NCI-H2029 treated with DMSO at 0.1 percent for 48 hours (cell line): ENCODE measurements around the gene KCNK5.
A peak's percentile ranks its signal among the peaks of the same experiment; 100 is the strongest.

Experiments used
- DNase-seq: peaks from one replicate; lab custom pipeline; 2025; lab: John Stamatoyannopoulos, UW

KCNK5 gene, protein sequence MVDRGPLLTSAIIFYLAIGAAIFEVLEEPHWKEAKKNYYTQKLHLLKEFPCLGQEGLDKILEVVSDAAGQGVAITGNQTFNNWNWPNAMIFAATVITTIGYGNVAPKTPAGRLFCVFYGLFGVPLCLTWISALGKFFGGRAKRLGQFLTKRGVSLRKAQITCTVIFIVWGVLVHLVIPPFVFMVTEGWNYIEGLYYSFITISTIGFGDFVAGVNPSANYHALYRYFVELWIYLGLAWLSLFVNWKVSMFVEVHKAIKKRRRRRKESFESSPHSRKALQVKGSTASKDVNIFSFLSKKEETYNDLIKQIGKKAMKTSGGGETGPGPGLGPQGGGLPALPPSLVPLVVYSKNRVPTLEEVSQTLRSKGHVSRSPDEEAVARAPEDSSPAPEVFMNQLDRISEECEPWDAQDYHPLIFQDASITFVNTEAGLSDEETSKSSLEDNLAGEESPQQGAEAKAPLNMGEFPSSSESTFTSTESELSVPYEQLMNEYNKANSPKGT

DNA sequence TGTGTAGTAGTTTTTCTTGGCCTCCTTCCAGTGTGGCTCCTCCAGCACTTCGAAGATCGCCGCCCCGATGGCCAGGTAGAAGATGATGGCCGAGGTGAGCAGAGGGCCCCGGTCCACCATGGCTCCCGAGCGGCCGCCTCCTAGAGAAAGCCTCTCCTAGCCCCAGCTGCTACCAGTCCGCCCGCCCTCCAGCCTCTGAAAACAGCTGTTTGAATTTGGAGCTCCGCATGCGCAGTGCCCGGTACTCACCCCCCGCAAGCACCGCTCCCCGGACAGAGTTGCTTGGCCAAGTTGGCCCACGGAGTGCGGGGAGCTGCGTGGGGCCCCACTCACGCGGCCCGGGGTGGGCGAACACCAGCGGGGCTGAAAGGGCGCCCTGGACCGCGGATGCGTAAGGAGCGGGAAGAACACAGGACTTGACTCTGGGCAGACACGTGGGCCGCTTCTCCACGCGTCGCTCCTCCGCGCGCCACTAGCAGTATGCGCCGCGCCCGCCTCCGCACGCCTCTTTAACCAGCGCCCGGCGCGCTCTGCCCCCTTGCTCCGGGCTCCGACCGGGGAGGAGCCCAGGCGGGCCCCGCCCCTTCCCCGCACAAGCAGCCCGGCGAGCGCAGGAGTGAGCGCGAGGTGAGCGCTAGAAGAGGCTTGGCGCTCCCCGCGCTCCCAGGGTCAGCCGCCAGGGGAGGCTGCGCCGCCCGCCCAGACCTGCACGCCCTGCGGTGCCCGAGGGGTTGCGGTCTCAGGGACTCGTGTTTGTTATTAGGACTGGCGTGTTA is at the start of gene KCNK5:
Gene KCNK5, minus strand, starts transcription at position 484 of the 776 bp plus-strand sequence. Its CDS starts 364 bp downstream, at position 120.
- DNase-seq = peak; percentile 51

DNA sequence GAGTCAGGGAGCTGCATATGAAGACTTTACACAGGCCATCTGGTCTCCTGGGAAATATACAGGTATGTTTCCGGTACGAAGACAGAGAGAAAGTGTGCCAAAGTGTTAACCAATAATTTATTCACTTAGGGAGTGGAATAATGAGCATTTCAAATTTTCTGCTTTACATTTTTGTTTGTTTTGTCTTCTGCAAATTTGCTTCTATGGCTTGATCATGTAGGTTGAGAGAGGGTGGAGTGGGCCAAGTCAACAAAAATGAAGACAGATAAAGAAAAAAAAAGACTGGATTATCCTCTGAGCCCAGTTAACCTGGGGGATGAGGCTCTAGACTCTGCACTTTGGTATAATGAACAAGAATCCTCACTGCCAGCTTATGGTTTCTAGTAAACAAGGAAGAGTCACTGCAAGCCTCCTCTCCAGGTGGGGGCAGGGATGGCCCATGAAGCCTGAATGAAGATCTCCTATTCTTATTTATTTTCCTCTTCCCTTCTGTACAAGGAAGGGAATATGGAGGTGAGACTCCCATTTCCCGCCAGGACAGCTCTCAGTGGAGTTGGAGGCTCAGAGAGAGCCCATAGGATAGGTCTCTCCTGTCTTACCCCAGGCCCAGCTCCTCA is 47.2 kb upstream of the KCNK5 start:
- DNase-seq = no peak

DNA sequence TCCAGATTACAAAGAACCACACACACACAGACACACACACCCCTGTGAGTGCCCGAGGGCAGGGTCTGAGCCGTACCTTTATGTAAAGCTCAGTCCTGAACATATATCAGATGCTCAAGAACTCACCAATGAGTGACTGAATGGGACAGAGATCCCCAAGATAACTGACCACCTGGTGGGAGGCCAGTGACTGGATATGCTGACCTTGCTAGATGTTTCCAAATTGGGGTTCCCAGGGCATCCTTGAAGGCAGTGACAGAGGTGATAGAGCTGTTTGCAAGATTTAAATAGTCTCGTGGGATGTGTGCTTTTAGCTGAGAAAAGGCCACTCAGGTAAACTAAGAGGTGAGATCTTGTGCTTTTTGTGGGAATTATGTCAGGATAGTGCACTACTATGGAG is 45.6 kb upstream of the KCNK5 start:
- DNase-seq = no peak

DNA sequence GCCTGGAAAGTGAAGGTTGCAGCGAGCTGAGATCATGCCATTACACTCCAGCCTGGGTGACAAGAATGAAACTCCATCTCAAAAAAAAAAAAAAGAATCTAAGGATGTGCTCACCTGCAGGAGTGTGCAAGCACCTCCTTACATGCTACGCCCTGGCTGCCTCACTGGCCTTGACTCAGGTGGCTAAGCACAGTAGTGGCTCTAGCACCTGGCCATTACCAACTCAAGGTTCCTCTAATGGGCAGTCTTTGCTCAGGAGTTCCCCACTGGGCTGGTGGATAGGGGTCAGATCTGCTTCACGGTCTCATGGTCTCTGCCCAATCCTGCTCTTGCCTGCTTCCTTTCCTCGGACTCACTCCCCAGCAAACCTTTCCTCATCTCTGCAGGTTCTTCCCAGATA is 45.2 kb upstream of the KCNK5 start:
- no peak for DNase-seq

DNA sequence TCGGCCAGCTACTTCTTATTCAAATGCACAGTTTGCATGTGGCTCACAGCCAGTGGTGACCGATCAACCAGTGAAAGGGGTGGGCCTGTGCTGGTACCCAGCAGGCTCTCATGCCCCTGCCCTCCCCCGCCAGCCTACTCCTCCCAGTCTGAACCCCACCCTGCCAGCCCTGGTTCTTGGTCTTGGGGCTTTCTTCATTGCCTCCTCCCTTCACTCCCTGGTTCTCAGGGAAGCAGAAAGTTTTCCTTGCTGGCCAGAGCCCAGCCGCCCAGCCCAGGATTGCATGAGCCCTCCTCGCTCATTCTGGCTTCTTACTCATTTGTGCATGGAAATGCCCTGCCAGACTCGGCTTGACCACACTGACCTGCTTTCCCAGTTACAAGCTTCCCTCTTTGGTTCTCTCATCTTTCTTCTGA is 44.1 kb upstream of the KCNK5 start:
- no peak for DNase-seq

DNA sequence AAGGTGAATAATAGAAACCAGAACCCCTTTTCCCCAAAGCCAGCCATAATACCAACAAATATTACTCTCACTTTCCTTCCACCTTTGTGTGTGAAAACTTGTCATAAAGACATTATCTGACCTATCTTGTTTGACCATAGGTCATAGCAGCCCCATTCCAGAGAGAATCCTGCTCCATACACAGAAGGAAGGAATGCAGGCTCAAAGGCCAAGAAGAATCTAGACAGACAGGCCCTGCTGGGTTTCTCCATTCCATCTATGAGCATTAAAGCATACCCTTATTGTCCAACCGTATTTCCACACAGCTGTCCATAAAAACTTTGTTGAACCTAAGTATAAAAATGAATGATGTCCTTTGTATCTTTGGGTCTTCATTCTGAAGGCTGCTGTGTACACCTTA is 40.7 kb upstream of the KCNK5 start:
- no peak for DNase-seq

DNA sequence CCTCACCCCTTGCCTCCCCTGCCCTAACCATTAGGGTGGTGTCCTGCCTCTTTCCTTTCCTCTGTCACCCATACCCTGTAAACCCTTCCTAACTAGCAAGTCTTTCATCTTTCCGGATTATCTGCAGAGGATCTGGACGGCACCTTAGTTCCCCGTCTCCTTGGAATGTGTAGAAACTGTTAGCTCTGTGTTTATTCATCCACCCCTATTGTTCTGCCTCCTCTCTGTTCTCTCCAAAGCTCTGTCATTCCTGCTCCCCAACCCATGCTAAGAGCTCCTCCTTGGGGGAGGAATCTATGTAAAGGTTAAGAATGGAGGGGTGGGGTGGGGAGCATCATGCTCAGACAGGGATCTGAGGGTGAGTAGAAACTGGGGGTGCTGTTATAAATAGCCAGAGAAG is 39.4 kb upstream of the KCNK5 start:
- DNase-seq = no peak

DNA sequence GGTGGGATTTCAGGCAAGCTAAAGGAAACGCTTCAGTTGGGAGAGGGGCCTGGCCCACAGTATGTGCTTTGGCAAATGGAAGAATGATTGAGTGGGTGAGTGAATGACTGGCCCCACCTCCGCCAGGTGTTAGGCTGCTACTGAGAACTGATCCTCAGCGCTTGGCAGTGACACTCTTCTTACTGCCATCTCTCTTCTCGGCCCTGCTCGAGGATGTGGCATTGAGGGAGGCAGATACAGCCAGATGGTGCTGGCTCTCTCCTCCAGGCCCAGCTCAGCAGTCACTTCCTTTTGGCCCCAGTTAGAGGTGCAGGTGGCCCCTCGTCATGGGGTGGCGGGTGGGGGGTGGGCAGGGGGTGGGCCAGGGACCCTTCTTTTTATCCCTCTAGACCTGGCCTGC is 38.9 kb upstream of the KCNK5 start:
- DNase-seq = peak; percentile 84

DNA sequence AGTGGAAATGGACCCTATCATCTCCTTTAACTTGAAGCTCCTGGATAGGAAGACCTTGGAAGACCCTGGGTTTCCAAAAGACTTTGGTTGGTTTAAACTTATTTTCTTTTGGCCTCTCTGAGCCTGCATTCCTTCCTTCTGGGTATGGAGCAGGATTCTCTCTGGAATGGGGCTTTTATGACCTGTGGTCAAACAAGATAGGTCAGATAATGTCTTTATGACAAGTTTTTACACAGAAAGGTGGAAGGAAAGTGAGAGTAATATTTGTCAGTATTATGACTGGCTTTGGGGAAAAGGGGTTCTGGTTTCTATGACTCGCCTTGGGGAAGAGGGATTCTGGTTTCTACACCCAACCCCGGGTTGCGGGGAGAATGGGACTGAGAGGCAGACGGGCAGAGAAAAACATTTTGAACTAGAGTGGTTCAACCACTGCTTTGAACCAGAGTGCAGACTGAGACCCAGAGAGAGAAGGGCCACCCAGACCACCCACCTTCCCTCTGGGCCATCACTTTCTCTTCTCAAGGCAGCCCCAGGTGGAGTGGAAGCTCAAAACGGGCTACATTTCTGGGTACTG is 37.6 kb upstream of the KCNK5 start:
- DNase-seq = no peak

DNA sequence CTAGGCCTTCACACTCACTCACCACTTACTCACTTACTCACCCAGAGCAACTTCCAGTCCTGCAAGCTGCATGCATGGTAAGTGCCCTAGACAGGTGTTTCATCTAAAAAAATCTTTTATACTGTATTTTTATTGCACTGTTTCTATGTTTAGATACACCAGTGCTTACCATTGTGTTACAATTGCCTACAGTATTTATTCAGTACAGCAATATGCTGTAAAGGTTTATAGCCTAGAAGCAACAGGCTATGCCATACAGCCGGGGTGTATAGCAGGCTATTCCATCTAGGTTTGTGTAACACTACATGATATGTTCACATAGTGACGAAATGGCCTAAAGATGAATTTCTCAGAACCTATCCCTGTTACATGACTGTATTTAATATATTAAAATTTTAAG is 37.1 kb upstream of the KCNK5 start:
- peak; percentile 53 for DNase-seq

DNA sequence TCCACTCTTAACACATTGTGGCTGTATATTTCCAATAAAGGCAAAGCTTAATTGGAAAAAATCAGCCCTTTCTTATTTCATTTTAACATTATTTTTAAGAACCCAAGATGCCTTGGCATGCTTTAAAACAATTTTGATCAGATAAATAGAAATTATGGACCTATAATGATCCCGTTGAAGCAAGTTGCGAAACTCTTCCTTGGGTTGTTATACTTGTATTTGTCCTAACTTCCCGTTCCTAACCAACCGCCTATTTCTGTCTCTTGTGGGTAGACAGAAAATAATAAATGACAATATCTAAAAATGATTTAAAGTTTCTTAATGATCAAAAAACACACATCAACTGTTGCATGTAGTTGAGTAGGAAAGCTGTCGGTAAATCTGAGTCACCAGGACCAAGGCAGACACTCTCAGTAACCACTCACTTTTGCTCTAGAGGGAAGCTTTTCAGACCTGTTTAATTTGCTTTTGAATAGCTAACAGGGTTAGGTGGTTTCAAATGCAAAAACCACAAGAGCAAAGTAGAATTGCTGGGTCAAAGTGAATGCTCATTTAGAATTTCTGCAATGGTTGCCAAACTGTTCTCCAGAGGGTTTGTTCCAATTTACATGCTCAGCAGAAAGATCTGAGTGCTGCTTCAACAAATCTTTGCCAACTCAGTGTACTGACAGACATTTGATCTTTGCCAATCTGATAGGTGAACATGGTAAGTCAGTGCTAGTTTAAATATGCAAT is 34.2 kb upstream of the KCNK5 start:
- peak; percentile 53 for DNase-seq

DNA sequence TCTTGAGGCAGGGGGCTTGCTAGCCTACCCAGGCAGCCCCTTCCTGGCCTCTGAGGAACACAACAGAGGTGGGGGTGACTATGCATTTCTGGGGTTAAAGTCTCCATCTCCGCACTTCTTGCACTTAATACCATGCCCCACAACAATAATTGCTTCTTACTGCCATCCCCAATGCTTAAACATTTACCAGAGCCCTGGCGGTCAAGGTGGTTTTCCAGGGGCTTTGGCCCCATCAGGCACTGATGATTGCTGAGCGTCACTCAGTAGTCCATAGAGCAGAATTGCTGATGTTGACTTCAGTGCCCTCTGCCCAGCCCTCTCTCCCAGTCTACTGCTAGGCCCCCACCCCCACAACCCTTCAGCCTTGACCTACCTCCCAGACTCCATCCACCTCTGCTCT is 32.5 kb upstream of the KCNK5 start:
- no peak for DNase-seq

DNA sequence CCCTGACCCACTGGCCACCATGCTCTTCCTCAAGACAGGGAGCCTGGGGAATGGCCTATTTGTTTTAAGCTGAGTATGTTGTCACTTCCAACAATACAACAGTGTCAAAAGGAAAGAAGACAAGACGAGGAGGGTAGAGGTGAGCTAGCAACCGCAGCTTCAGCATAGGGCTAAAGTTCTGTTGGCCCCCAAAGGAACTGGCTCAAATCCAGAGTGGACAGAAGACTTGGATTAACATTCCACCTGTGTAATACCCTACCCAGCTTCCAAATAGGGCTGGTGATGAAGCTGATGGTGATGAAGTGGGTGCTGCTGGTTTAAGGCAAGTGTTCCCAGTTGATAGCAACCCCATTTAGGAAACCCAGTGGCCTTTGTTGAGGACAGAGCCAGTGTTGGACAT is 31.7 kb upstream of the KCNK5 start:
- DNase-seq = no peak

DNA sequence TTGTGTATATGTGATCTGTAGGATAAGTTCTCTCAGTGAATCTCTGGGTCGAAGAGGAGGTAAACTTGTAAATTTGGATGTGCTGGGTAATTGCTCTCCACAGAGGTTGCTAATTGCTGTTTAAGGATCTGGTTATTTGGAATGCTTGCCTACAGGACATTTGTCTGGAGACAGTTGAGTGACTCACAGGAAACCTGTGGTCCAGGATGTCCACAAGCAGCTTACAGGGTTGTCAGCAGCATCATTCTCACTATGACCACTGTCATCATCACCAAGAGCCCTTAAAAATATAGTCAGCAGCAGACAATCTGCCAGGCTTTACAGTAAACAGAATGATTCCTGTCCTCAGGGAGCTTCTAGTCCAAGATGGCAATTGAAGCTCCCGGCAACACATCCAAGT is 31.2 kb upstream of the KCNK5 start:
- DNase-seq = no peak

DNA sequence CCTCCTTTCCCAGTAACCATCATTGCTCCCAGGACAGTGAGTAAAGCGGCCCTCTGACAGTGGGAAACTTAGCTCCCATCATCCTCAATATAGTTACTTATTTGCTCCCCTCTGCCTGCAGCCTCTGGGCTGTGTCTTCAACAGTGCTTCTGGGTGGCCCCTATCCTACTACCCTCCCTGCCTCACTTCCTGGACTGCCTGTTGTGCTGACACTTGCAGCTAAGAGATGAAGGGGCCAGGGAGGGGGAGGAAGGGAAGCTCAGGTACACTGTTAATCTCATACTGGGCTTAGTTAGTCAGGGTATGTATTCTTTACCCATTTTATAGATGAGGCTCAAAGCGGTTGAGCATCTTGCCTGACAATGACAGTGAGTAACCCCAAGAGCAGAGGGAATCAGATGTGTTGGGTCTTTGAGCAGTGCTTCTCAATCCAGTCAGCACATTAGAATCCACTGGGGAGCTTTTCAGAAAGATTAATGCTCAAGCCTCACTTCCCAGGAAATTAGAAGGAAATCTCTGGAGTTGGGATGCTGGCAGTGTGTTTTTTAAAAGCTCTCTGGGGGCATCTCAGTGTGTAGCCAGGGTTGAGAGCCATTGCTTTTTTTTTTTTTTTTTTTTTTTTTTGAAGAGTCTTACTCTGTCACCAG is 27.1 kb upstream of the KCNK5 start:
- no peak for DNase-seq

DNA sequence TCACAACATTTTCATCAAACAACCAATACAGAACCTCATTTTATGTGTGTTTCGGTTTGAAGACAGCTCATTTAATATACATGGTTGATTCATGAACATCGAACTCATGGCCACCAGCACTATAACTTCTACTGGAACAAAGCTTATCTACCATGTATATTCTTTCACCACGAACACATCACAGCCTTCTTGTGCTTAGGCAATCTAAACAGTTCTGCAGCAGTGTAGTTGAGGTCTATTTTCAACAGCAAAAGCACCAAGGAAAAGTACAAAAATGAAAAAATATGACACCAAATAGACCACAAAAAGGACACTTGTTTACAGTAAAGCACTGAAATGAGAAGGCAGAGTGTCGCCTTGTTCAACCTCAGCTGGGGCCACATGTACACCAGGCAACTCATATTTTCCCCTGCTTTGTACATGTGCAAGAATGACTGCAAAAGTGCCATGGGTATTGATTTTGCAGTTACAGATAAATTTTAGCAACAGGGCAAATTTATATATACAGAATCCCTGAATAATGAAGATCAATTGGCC is 25.8 kb upstream of the KCNK5 start:
- DNase-seq = no peak

DNA sequence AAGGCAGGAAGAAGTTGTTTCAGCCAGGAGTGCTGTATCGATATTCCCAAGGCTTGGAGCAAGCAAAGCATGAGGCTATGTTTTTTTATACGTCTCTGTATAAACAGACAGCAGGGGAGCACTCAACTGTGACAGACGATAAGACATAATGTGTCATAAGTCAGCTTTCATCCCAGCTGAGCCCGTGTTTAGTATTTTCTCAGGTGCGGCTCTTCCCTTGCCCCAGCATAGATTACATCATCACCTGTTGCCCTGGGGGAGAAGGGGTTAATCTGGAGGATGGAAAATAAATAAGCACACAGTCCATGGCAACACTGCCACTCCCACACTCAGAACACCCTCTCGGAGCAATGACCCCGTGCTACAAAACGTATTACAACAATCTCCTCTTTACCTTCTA is 22.1 kb upstream of the KCNK5 start:
- DNase-seq = peak; percentile 68

DNA sequence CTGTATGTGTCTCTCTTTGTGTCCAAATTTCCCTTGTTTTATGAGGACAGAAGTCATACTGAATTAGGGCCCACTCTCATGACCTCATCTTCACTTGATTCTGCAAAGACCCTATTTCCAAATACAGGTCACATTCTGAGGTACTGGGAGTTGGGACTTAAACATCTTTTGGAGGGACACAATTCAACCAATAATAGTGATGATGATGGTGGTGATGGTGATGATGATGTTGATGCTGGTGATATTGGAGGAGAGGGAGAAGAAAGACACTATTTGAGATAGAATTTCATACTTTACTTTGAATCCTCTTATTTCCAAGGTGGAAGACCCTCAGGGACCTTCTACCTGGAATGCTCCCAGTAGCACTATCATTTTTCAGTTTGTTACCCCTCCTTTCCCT is 21.2 kb upstream of the KCNK5 start:
- DNase-seq = no peak

DNA sequence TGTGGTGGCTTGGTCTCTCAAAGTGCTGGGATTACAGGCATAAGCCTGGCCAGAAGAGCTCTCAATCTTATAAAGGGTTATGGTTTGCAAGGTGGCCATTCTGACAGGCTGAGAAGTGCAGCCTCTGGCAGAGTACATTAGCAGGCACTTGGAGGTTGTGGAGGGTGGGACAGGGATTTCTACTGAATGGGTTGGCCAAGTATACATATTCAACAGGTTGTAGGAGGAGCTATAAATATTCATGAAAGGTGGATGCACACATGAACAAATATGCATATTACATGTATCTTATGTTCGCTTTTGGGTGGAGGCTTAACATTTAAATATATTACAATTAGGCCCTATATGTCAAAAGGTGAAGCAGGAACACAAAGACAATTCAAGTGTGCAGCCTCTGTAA is 20.0 kb upstream of the KCNK5 start:
- DNase-seq = no peak

DNA sequence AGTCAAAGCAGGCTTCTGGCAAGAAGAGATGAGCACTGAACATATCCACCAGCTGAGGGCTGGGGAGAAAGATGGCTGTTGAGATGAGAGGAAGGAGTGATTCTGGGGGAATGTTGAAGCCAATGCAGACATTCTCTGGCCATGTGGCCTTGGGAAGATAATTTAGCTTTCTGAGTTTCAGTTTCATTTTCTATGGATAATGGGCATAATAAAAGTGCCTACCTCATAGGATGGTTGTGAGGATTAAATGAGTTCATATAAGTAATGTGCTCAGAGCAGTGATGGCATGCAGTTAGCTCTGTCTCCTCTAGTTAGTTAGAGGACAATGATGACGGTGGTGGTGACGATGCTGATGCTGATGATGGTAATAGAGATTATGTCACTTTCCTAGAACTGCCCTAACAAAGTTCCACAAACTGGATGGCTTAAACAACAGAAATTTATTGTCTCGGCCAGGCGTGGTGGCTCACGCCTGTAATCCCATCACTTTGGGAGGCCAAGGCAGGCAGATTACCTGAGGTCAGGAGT is 18.5 kb upstream of the KCNK5 start:
- no peak for DNase-seq

DNA sequence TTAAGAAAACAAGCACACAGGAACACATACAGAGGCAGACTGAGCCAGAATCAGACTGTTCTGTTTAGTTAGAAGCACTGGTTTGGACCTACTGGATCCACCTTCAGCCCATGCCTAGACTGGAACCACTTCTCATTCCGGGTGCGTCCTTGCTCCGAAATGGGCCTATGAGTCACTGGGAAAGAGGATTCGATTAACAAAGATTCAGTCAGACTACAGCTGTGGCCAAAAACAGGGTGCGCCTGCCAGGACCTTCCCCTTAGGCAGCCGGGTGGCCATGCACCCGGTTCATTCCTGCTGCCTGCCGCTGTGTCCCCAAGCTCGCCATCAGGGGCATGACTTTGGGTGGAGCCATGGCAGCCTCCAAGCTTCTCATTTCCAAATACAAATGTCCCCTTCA is 14.5 kb upstream of the KCNK5 start:
- no peak for DNase-seq
